Occipital lobe (tissue), 2 donors: ENCODE results near the gene RAD51B. TPM values are rescaled to one million over a fixed set of nuclear protein-coding genes. Genes with fewer than 3 reads are reported as not detected.

Source experiments
- DNase-seq: peaks from one replicate; lab custom pipeline; 2025; lab: John Stamatoyannopoulos, UW
- total RNA-seq: library from RNA; depleted of rRNA; stranded (reverse); fragments of >200 nt; gene quantifications from one replicate; pipeline ENCODE4 v1.2.3, GENCODE V29; 2014

Gene RAD51B
- total RNA-seq, 1 donor from 2014 or later, result 9.8 TPM

GRCh38 chr14:68644101-68644500 is 824.5 kb downstream of the RAD51B start:
- no peak for DNase-seq

- no peak for DNase-seq
These were observed 825.8 kb downstream of the RAD51B start for GRCh38 chr14:68645371-68645770.

- DNase-seq, result no peak
These were observed 830.1 kb downstream of the RAD51B start for GRCh38 chr14:68649476-68650189.

GRCh38 chr14:68650404-68650994 is 830.9 kb downstream of the RAD51B start:
- DNase-seq, result no peak

- no peak for DNase-seq
These were observed 831.5 kb downstream of the RAD51B start for GRCh38 chr14:68651075-68651474.

GRCh38 chr14:68651652-68652432 is 832.3 kb downstream of the RAD51B start:
- no peak for DNase-seq

GRCh38 chr14:68652433-68652690 is 832.8 kb downstream of the RAD51B start:
- DNase-seq, result no peak

GRCh38 chr14:68653108-68653507 is 833.5 kb downstream of the RAD51B start:
- DNase-seq, result no peak

- no peak for DNase-seq
These were observed 834.2 kb downstream of the RAD51B start for GRCh38 chr14:68653804-68654203.

GRCh38 chr14:68654471-68654941 is 834.9 kb downstream of the RAD51B start:
- no peak for DNase-seq

- no peak for DNase-seq
These were observed 835.6 kb downstream of the RAD51B start for GRCh38 chr14:68655021-68655831.

- no peak for DNase-seq
These were observed 836.3 kb downstream of the RAD51B start for GRCh38 chr14:68655911-68656316.

GRCh38 chr14:68656452-68656851 is 836.9 kb downstream of the RAD51B start:
- DNase-seq, result no peak

GRCh38 chr14:68657300-68658028 is 837.9 kb downstream of the RAD51B start:
- no peak for DNase-seq

- DNase-seq, result no peak
These were observed 838.5 kb downstream of the RAD51B start for GRCh38 chr14:68658029-68658509.

- no peak for DNase-seq
These were observed 839.7 kb downstream of the RAD51B start for GRCh38 chr14:68658943-68659931.

- DNase-seq, result no peak
These were observed 840.9 kb downstream of the RAD51B start for GRCh38 chr14:68660495-68660894.

GRCh38 chr14:68661226-68662225 is 841.9 kb downstream of the RAD51B start:
- DNase-seq, result no peak
